Measurements from ENCODE around the gene TMEM117. TPM values are rescaled to one million over a fixed set of nuclear protein-coding genes. Genes with fewer than 3 reads are reported as not detected.

Gene TMEM117
- total RNA-seq, 1 donor from 2014 or later = 0.82 TPM

- H3K27ac Mint-ChIP-seq = no peak overlapping the region
- no peaks in the 10 kb centered on the region for H3K9me3 Mint-ChIP-seq
- H3K27me3 Mint-ChIP-seq = no peaks in the 10 kb centered on the region
- no peaks in the 10 kb centered on the region for H3K36me3 Mint-ChIP-seq (ENCODE audit: low read depth)
- no peak overlapping the region for H3K4me3 Mint-ChIP-seq
- intact Hi-C loops (cut with micrococcal nuclease) = no loop called here
- H3K4me1 Mint-ChIP-seq = no peaks in the 10 kb centered on the region
- DNase-seq = no peak
These were observed 279.0 kb downstream of the TMEM117 start for GRCh38 chr12:44114906-44115305.

- Mint-ChIP-seq H3K9me3 (no peaks in the 10 kb centered on the region), H3K27ac (no peak overlapping the region), H3K4me1 (no peaks in the 10 kb centered on the region), H3K36me3 (ENCODE audit: low read depth) (no peaks in the 10 kb centered on the region), H3K27me3 (no peaks in the 10 kb centered on the region), H3K4me3 (no peak overlapping the region)
- intact Hi-C loops (cut with micrococcal nuclease) = no loop called here
- no peak for DNase-seq
These were observed 281.5 kb downstream of the TMEM117 start for GRCh38 chr12:44117337-44117736.

DNA sequence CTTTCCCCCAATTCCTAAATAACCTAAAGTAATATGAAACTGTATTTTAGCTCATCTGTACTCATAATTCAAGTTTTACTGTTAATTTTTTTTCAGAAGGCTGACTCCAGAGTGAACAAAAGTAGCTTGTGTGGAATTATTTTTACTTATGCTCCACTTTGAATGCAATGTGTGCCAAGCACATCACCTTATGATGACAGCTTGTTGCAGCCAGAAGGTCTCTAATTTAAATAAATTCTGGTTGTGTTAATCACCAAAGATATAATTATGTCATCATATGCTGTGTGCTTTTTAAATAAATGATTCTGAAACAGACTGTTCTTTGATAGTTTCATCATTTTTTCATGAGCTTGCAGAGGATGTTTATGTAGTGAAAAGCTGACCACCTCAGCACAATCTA lies 283.1 kb downstream of the TMEM117 start:
- no peaks in the 10 kb centered on the region for H3K27me3 Mint-ChIP-seq
- H3K9me3 Mint-ChIP-seq = peaks cover 5% of the 10 kb centered on the region
- no peaks in the 10 kb centered on the region for H3K36me3 Mint-ChIP-seq (ENCODE audit: low read depth)
- intact Hi-C loops (cut with micrococcal nuclease) = no loop called here
- no peak overlapping the region for H3K27ac Mint-ChIP-seq
- no peak for DNase-seq
- no peak overlapping the region for H3K4me3 Mint-ChIP-seq
- H3K4me1 Mint-ChIP-seq = no peaks in the 10 kb centered on the region

DNA sequence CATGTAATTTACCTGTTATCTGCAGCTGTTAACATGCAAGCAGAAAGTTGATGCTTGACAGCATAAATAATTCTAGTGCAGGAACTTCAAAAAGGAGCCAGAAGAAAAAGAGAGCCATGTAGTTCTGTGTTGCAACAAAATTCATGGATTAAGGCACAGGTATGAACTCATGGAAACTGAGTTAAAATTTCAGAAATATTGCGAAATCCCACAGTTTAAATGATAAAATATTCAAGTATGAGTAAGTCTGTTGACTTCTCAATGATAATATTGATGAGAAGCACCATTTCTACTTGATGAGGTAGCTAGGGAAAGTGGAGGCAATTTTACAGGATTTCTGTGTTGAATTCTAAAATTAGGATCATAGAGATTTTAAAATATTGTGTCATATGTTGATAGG lies 290.9 kb downstream of the TMEM117 start:
- DNase-seq = no peak
- no peaks in the 10 kb centered on the region for H3K36me3 Mint-ChIP-seq (ENCODE audit: low read depth)
- H3K27ac Mint-ChIP-seq = no peak overlapping the region
- peaks cover 19% of the 10 kb centered on the region for H3K9me3 Mint-ChIP-seq
- H3K4me3 Mint-ChIP-seq = no peak overlapping the region
- H3K27me3 Mint-ChIP-seq = no peaks in the 10 kb centered on the region
- intact Hi-C loops (cut with micrococcal nuclease) = no loop called here
- H3K4me1 Mint-ChIP-seq = no peaks in the 10 kb centered on the region

DNA sequence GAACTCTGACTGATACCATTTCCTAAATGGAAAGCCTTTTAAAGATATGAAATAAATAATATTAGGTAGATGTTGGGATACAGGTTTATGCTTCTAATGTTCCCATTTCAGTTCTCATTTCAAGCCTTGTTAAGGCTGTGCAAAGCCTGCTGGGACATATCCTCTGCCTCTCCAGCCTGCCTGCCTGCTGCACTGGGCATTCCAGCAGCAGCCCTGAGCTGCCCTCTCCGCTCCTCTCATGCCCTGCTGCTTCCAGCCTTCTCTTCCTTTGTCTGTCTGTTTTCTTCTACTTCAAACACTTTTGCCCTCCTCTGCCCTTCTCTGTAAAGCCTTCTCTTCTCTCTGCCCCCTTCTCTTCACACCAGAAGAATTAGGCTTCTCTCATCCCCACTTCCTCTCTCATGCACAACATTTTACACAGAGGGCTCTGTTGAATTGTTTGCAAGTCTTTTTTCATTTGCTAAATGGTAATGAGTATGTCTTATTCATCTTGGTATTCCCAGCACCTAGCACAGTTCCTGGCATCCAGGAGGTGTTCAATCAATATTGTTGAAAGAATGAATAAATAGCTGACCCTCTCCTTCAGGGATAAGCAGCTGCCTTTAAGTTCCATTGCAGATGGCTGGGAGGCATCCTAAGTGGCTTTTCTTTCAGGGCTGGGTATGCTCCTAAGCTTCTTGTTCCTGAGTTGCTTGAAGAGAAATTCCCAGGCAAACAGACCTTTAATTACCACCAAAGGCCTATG lies 292.3 kb downstream of the TMEM117 start:
- intact Hi-C loops (cut with micrococcal nuclease) = no loop called here
- Mint-ChIP-seq H3K27me3 (no peaks in the 10 kb centered on the region), H3K27ac (no peak overlapping the region), H3K4me3 (no peak overlapping the region), H3K4me1 (no peaks in the 10 kb centered on the region), H3K36me3 (ENCODE audit: low read depth) (no peaks in the 10 kb centered on the region), H3K9me3 (peaks cover 16% of the 10 kb centered on the region)
- no peak for DNase-seq

- H3K4me1 Mint-ChIP-seq = no peaks in the 10 kb centered on the region
- H3K27ac Mint-ChIP-seq = no peak overlapping the region
- H3K9me3 Mint-ChIP-seq = no peaks in the 10 kb centered on the region
- no peak for DNase-seq
- H3K36me3 Mint-ChIP-seq (ENCODE audit: low read depth) = no peaks in the 10 kb centered on the region
- no peak overlapping the region for H3K4me3 Mint-ChIP-seq
- H3K27me3 Mint-ChIP-seq = no peaks in the 10 kb centered on the region
- intact Hi-C loops (cut with micrococcal nuclease) = no loop called here
These were observed 307.3 kb downstream of the TMEM117 start for GRCh38 chr12:44143175-44143574.

GRCh38 chr12:44148936-44149335 lies 313.1 kb downstream of the TMEM117 start:
- H3K36me3 Mint-ChIP-seq (ENCODE audit: low read depth) = no peaks in the 10 kb centered on the region
- no peak overlapping the region for H3K27ac Mint-ChIP-seq
- no peak overlapping the region for H3K4me3 Mint-ChIP-seq
- intact Hi-C loops (cut with micrococcal nuclease) = no loop called here
- no peak for DNase-seq
- no peaks in the 10 kb centered on the region for H3K4me1 Mint-ChIP-seq
- H3K9me3 Mint-ChIP-seq = no peaks in the 10 kb centered on the region
- no peaks in the 10 kb centered on the region for H3K27me3 Mint-ChIP-seq

GRCh38 chr12:44154128-44154527 lies 318.2 kb downstream of the TMEM117 start:
- Mint-ChIP-seq H3K27me3 (no peaks in the 10 kb centered on the region), H3K36me3 (ENCODE audit: low read depth) (no peaks in the 10 kb centered on the region), H3K9me3 (no peaks in the 10 kb centered on the region), H3K4me3 (no peak overlapping the region), H3K27ac (no peak overlapping the region), H3K4me1 (no peaks in the 10 kb centered on the region)
- intact Hi-C loops (cut with micrococcal nuclease) = no loop called here
- DNase-seq = no peak

GRCh38 chr12:44155358-44155757 lies 319.5 kb downstream of the TMEM117 start:
- DNase-seq = no peak
- no peaks in the 10 kb centered on the region for H3K36me3 Mint-ChIP-seq (ENCODE audit: low read depth)
- H3K27me3 Mint-ChIP-seq = no peaks in the 10 kb centered on the region
- H3K4me3 Mint-ChIP-seq = no peak overlapping the region
- intact Hi-C loops (cut with micrococcal nuclease) = no loop called here
- H3K9me3 Mint-ChIP-seq = no peaks in the 10 kb centered on the region
- no peaks in the 10 kb centered on the region for H3K4me1 Mint-ChIP-seq
- no peak overlapping the region for H3K27ac Mint-ChIP-seq

DNA sequence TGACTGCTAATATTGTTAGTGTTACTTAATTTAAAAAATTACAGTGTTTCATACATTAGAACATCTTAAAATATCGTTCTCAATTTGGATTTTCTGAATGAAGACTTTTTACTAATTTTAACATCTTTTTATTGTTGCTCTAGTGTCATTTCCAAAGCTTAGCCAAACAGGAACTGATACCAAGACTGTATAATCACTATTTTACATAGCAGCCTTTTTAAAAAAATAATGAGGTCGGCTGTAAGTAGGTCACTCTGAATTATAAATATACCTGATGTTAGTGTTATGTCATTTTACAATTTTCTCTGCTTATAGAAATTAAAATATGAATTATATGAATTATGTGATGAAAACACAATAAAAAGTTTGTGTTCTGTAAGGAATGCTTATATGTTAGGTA lies 321.5 kb downstream of the TMEM117 start:
- Mint-ChIP-seq H3K27ac (no peak overlapping the region), H3K27me3 (no peaks in the 10 kb centered on the region), H3K4me1 (no peaks in the 10 kb centered on the region), H3K36me3 (ENCODE audit: low read depth) (no peaks in the 10 kb centered on the region), H3K9me3 (no peaks in the 10 kb centered on the region), H3K4me3 (no peak overlapping the region)
- intact Hi-C loops (cut with micrococcal nuclease) = no loop called here
- no peak for DNase-seq

- H3K4me1 Mint-ChIP-seq = no peaks in the 10 kb centered on the region
- no peak overlapping the region for H3K27ac Mint-ChIP-seq
- no peaks in the 10 kb centered on the region for H3K36me3 Mint-ChIP-seq (ENCODE audit: low read depth)
- no peak for DNase-seq
- intact Hi-C loops (cut with micrococcal nuclease) = no loop called here
- no peaks in the 10 kb centered on the region for H3K9me3 Mint-ChIP-seq
- H3K27me3 Mint-ChIP-seq = no peaks in the 10 kb centered on the region
- no peak overlapping the region for H3K4me3 Mint-ChIP-seq
These were observed 322.9 kb downstream of the TMEM117 start for GRCh38 chr12:44158746-44159145.

GRCh38 chr12:44159216-44159615 lies 323.3 kb downstream of the TMEM117 start:
- Mint-ChIP-seq H3K36me3 (ENCODE audit: low read depth) (no peaks in the 10 kb centered on the region), H3K4me1 (no peaks in the 10 kb centered on the region), H3K9me3 (no peaks in the 10 kb centered on the region), H3K27me3 (no peaks in the 10 kb centered on the region), H3K27ac (no peak overlapping the region), H3K4me3 (no peak overlapping the region)
- intact Hi-C loops (cut with micrococcal nuclease) = no loop called here
- DNase-seq = no peak

- Mint-ChIP-seq H3K4me1 (no peaks in the 10 kb centered on the region), H3K4me3 (no peak overlapping the region), H3K9me3 (no peaks in the 10 kb centered on the region), H3K27ac (no peak overlapping the region), H3K36me3 (ENCODE audit: low read depth) (no peaks in the 10 kb centered on the region), H3K27me3 (no peaks in the 10 kb centered on the region)
- intact Hi-C loops (cut with micrococcal nuclease) = no loop called here
- no peak for DNase-seq
These were observed 324.0 kb downstream of the TMEM117 start for GRCh38 chr12:44159862-44160261.

GRCh38 chr12:44162961-44163360 lies 327.1 kb downstream of the TMEM117 start:
- no peaks in the 10 kb centered on the region for H3K36me3 Mint-ChIP-seq (ENCODE audit: low read depth)
- intact Hi-C loops (cut with micrococcal nuclease) = no loop called here
- no peaks in the 10 kb centered on the region for H3K27me3 Mint-ChIP-seq
- H3K9me3 Mint-ChIP-seq = no peaks in the 10 kb centered on the region
- H3K27ac Mint-ChIP-seq = no peak overlapping the region
- DNase-seq = no peak
- no peak overlapping the region for H3K4me3 Mint-ChIP-seq
- no peaks in the 10 kb centered on the region for H3K4me1 Mint-ChIP-seq

DNA sequence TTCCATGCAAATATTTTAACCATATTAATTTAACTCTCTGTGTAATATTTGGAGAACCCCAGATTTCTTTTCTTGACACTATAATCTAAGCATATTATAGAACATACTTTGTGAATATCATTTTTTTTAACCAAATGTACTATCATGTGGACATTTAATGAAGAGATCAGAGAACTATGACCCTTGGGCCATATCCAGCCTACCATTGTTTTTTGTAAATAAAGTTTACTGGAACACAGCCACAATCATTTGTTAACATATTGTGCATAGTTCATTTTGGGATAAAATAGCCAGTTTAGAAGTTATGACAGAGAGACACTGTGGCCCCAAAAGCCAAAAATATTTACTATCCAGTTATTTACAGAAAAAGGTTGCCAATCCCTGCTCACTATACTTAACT lies 338.2 kb downstream of the TMEM117 start:
- no peak overlapping the region for H3K4me3 Mint-ChIP-seq
- intact Hi-C loops (cut with micrococcal nuclease) = no loop called here
- no peak overlapping the region for H3K27ac Mint-ChIP-seq
- no peak for DNase-seq
- H3K27me3 Mint-ChIP-seq = no peaks in the 10 kb centered on the region
- H3K4me1 Mint-ChIP-seq = no peaks in the 10 kb centered on the region
- peaks cover 5% of the 10 kb centered on the region for H3K9me3 Mint-ChIP-seq
- no peaks in the 10 kb centered on the region for H3K36me3 Mint-ChIP-seq (ENCODE audit: low read depth)

All from activated CD4-positive, alpha-beta T cell treated with anti-CD3 and anti-CD28 coated beads, Interleukin-2, amount 10 ng/mL, durations not matched to agents 24 days and 14 days (primary cell).